ENCODE measurements around the gene PHLDB1.
A peak's percentile ranks its signal among the peaks of the same experiment; 100 is the strongest.
"Not testable (repeated sequence)": the region's sequence is repeated elsewhere in the genome, so short reads cannot be mapped to it uniquely, and the experiment has no call there.

Gene PHLDB1

DNA sequence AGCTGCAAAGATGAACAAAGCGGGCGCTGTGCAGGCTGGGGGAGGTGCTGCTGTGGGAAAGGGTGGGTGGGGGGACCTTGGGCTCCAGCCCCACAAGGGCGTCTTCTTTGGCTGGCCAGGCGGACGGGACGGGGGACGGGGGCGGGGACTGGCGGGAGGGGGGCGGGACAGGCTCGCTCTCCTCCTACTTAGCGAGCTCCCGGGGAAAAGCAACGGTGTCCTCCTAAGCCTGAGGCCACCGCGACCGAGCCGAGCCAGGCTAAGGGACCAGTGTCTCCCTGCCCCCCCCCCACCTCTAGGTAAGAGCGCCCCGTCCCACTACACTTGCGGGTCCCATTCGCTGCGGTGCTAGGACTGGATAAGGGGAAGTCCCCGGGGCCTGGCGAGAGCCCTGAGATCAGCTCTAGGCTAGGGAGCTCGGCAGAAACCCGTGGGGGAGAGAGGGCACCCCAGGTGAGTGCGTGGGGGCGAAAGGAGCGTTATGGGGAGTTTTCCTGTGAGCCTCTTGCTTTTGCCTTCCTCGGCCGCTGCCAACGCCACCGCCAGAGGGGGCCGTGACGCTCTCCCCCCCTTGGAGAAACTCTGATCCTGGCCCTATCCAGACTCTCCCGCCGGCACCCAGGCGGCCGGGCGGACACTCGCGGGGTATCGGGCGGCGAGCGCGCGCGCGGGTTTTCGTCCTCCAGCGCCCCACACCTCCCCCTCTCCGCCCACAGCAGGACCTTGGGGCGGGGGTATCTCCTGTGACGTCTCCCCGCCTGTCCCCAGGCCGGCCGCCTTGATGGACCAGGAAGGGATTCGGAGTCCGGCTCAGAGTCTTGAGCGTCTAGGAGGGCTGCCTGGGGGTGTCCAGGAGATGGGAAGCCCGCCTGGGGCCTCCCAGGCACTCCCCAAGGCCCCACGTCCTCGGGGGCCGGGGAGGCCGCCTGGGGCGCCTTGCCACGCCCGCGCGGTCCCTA lies at the start of gene PHLDB1:
Gene PHLDB1 (plus strand): TSS at position 215 of the 959 bp plus-strand sequence. CDS start 6,222 bp downstream, outside the sequence.
- H3K4me3 Mint-ChIP-seq, result peak within 1 kb of the TSS; percentile 77
- peaks cover 5% of the 10 kb centered on the region for H3K36me3 Mint-ChIP-seq
- ATAC-seq, result peak; percentile 11
- no peaks in the 10 kb centered on the region for H3K9me3 Mint-ChIP-seq
- H3K27ac Mint-ChIP-seq, result peak within 1 kb of the TSS; percentile 73
- H3K27me3 Mint-ChIP-seq, result peaks cover 14% of the 10 kb centered on the region
- peaks cover 35% of the 10 kb centered on the region for H3K4me1 Mint-ChIP-seq

DNA sequence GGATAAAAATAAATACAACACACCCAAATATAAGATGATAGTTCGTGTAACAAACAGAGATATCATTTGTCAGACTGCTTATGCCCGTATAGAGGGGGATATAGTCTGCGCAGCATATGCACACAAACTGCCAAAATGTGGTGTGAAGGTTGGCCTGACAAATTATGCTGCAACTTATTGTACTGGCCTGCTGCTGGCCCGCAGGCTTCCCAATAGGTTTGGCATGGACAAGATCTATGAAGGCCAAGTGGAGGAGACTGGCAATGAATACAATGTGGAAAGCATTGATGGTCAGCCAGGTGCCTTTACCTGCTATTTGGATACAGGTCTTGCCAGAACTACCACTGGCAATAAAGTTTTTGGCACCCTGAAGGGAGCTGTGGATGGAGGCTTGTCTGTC lies 46.6 kb upstream of the PHLDB1 start:
- Mint-ChIP-seq H3K4me1 (peaks cover 18% of the 10 kb centered on the region), H3K27me3 (no peaks in the 10 kb centered on the region), H3K4me3 (no peak overlapping the region), H3K27ac (no peak overlapping the region), H3K36me3 (peaks cover 46% of the 10 kb centered on the region), H3K9me3 (no peaks in the 10 kb centered on the region)
- ATAC-seq, result no peak

DNA sequence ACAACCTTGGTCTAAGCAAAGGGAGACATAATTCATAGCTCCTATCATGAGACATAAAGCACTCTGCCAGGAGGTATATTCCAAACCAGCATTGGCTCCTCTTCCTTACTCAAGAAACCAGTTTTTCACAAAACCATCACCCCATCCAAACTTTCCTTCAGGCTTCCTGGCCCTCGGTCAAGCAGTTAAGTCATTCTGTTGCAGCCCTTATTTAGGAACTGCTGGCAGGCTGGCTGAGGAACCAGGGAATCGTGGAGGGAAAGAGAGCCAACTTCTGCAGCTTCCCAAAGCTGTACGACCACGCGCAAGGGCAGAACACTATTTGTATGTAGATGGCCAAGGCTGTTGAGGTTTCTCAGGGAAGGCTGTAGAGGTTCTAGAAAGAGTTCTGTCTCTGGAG lies 42.4 kb upstream of the PHLDB1 start:
- Mint-ChIP-seq H3K4me1 (peaks cover 22% of the 10 kb centered on the region), H3K4me3 (peak overlapping the region; percentile 72), H3K27ac (peak overlapping the region; percentile 91), H3K9me3 (no peaks in the 10 kb centered on the region), H3K27me3 (no peaks in the 10 kb centered on the region), H3K36me3 (peaks cover 30% of the 10 kb centered on the region)
- no peak for ATAC-seq

GRCh38 chr11:118569670-118570069 lies 37.7 kb upstream of the PHLDB1 start:
- H3K4me3 Mint-ChIP-seq, result no peak overlapping the region
- H3K4me1 Mint-ChIP-seq, result peaks cover 41% of the 10 kb centered on the region
- no peak overlapping the region for H3K27ac Mint-ChIP-seq
- ATAC-seq, result no peak
- no peaks in the 10 kb centered on the region for H3K9me3 Mint-ChIP-seq
- H3K36me3 Mint-ChIP-seq, result peaks cover 5% of the 10 kb centered on the region
- no peaks in the 10 kb centered on the region for H3K27me3 Mint-ChIP-seq

DNA sequence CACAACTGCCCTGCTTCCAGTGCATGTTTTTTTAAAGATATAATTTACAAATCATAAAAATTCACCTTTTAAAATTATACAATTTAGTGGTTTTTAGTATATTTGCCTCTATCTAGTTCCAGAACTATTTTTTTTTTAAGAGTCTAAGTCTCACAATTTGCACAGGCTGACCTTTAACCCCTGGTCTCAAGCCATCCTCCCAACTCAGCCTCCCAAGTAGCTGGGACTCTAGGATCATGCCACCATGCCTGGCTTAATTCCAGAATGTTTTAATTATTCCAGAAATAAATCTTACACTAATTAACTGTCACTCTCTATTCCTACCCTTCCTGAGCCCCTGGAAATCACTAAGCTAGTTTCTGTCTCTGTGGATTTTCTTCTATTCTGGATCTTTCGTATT lies 36.6 kb upstream of the PHLDB1 start:
- no peaks in the 10 kb centered on the region for H3K9me3 Mint-ChIP-seq
- no peak for ATAC-seq
- peak overlapping the region; percentile 84 for H3K27ac Mint-ChIP-seq
- no peaks in the 10 kb centered on the region for H3K27me3 Mint-ChIP-seq
- peaks cover 42% of the 10 kb centered on the region for H3K4me1 Mint-ChIP-seq
- no peak overlapping the region for H3K4me3 Mint-ChIP-seq
- H3K36me3 Mint-ChIP-seq, result peaks cover 6% of the 10 kb centered on the region

- Mint-ChIP-seq H3K4me1 (peaks cover 45% of the 10 kb centered on the region), H3K4me3 (peak overlapping the region; percentile 95), H3K27ac (peak overlapping the region; percentile 84)
- H3K9me3 Mint-ChIP-seq, H3K27me3 Mint-ChIP-seq, H3K36me3 Mint-ChIP-seq, ATAC-seq: not testable (repeated sequence)
These were observed 35.7 kb upstream of the PHLDB1 start for GRCh38 chr11:118571701-118572060.

DNA sequence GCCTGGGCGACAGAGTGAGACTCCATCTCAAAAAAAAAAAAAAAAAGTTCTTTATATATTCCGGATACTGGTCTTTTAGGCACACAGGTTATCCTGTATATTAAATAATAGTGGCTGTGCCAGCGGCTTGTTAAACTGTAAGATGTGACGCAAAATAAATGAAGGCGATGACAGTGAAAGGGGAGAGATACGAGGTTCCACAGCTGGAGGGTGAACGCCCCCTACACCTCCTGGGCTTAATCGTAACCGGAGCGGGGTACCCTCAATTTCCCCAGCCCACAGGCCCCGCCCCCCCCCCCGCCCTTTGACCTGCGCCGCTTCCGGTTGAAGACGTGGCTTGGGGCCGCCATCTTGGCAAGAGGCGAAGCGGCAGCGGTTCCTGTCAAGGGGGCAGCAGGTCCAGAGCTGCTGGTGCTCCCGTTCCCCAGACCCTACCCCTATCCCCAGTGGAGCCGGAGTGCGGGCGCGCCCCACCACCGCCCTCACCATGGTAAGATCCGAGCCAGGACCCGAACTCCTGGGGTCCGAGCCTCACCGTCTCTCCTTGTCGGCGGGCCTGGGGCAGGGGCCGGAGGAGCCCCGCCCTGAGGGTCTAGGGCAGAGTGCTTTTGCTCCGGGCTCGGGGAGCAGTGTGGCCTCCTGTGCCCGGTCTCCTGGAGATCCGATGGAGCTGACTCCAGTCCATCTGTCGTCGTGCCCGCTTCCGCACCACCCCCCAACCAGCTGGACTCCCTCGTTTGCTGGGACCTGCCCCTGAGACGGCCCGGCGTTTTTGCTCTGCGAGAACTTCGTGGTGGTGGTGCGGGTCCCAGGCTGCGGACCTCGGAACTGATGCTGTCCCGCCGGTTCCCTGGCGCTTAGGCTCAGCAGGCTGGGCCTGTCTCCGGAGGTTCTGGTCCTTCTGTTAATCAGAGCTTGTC lies 35.1 kb upstream of the PHLDB1 start, which contains the start of gene ARCN1:
Gene ARCN1 (plus strand): TSS at position 349 of the 920 bp plus-strand sequence. CDS start 139 bp downstream, at position 488.
- Mint-ChIP-seq H3K27ac (peak within 1 kb of the TSS; percentile 84), H3K4me1 (peaks cover 52% of the 10 kb centered on the region), H3K9me3 (no peaks in the 10 kb centered on the region), H3K27me3 (no peaks in the 10 kb centered on the region), H3K4me3 (peak within 1 kb of the TSS; percentile 95), H3K36me3 (peaks cover 12% of the 10 kb centered on the region)
- ATAC-seq, result peak; percentile 92

GRCh38 chr11:118572981-118573550 lies 34.3 kb upstream of the PHLDB1 start:
- H3K27me3 Mint-ChIP-seq, result no peaks in the 10 kb centered on the region
- H3K36me3 Mint-ChIP-seq, result peaks cover 15% of the 10 kb centered on the region
- H3K27ac Mint-ChIP-seq, result peak overlapping the region; percentile 84
- peaks cover 56% of the 10 kb centered on the region for H3K4me1 Mint-ChIP-seq
- H3K9me3 Mint-ChIP-seq, result no peaks in the 10 kb centered on the region
- peak overlapping the region; percentile 95 for H3K4me3 Mint-ChIP-seq
- peak; percentile 48 for ATAC-seq

GRCh38 chr11:118574636-118575035 lies 32.8 kb upstream of the PHLDB1 start:
- Mint-ChIP-seq H3K4me3 (peak overlapping the region; percentile 41), H3K27ac (no peak overlapping the region), H3K36me3 (peaks cover 15% of the 10 kb centered on the region), H3K27me3 (no peaks in the 10 kb centered on the region), H3K9me3 (no peaks in the 10 kb centered on the region), H3K4me1 (peaks cover 56% of the 10 kb centered on the region)
- no peak for ATAC-seq

DNA sequence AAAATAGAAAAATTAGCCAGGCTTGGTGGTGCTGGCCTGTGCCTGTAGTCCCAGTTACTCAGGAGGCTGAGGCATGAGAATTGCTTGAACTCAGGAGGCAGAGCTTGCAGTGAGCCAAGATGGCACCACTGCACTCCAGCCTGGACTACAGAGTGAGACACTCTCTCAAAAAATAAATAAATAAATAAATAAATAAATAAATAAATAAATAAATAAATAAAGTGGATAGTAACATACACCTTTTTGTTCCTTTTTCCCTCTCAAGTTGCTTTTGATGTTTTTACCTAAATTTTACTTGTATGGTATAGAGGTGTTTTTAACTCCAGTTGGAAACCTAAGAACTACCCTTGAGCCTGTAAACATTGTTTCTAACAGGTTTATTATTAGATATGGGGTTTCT lies 29.4 kb upstream of the PHLDB1 start:
- H3K36me3 Mint-ChIP-seq, result peaks cover 16% of the 10 kb centered on the region
- not testable (repeated sequence) for H3K27me3 Mint-ChIP-seq, H3K4me3 Mint-ChIP-seq, H3K27ac Mint-ChIP-seq, ATAC-seq, H3K9me3 Mint-ChIP-seq
- peaks cover 47% of the 10 kb centered on the region for H3K4me1 Mint-ChIP-seq

DNA sequence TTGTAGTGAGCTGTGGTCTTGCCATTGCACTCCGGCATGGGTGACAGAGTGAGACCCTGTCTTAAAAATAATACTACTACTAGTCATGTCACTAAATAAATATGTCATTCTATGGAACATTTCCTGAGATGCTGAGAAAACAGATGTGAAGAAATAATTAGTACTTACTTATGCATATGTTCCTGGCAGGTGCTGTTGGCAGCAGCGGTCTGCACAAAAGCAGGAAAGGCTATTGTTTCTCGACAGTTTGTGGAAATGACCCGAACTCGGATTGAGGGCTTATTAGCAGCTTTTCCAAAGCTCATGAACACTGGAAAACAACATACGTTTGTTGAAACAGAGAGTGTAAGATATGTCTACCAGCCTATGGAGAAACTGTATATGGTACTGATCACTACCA lies 26.4 kb upstream of the PHLDB1 start:
- no peak for ATAC-seq
- no peak overlapping the region for H3K4me3 Mint-ChIP-seq
- H3K36me3 Mint-ChIP-seq, result peaks cover 34% of the 10 kb centered on the region
- peaks cover 21% of the 10 kb centered on the region for H3K4me1 Mint-ChIP-seq
- H3K27me3 Mint-ChIP-seq, result no peaks in the 10 kb centered on the region
- no peak overlapping the region for H3K27ac Mint-ChIP-seq
- H3K9me3 Mint-ChIP-seq, result no peaks in the 10 kb centered on the region

DNA sequence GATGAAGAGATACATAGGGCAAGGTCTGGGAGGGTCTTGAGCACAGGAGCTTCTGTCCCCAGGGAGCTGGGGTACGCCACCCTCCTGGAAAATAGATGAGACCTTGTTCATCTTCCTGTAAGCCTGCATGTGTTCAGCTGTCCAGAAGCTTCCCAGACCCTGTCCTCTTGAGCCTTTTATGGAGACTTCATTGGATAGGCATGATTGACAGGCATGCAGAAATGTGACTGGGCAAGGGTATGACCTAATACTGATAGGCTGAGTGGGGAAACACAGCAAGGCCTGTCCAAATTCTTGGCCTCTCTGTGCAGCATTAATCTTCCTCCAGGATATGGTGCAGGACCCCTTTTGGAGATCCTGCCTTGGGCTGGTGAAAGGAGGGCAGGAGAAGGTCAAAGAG lies 19.5 kb upstream of the PHLDB1 start:
- Mint-ChIP-seq H3K4me3 (no peak overlapping the region), H3K4me1 (no peaks in the 10 kb centered on the region), H3K36me3 (peaks cover 51% of the 10 kb centered on the region), H3K9me3 (no peaks in the 10 kb centered on the region), H3K27ac (no peak overlapping the region), H3K27me3 (no peaks in the 10 kb centered on the region)
- no peak for ATAC-seq

- H3K9me3 Mint-ChIP-seq, result no peaks in the 10 kb centered on the region
- H3K4me3 Mint-ChIP-seq, result no peak overlapping the region
- no peaks in the 10 kb centered on the region for H3K4me1 Mint-ChIP-seq
- no peak for ATAC-seq
- peaks cover 34% of the 10 kb centered on the region for H3K36me3 Mint-ChIP-seq
- H3K27ac Mint-ChIP-seq, result no peak overlapping the region
- no peaks in the 10 kb centered on the region for H3K27me3 Mint-ChIP-seq
These were observed 14.6 kb upstream of the PHLDB1 start for GRCh38 chr11:118592616-118593367.

GRCh38 chr11:118594984-118595383 lies 12.4 kb upstream of the PHLDB1 start:
- H3K9me3 Mint-ChIP-seq, H3K27me3 Mint-ChIP-seq, H3K4me3 Mint-ChIP-seq, H3K4me1 Mint-ChIP-seq, H3K27ac Mint-ChIP-seq, ATAC-seq: not testable (repeated sequence)
- peaks cover 42% of the 10 kb centered on the region for H3K36me3 Mint-ChIP-seq
